Measurements from ENCODE around the gene ERBIN. TPM values are rescaled to one million over a fixed set of nuclear protein-coding genes. Genes with fewer than 3 reads are reported as not detected.
"Not testable (repeated sequence)": the region's sequence is repeated elsewhere in the genome, so short reads cannot be mapped to it uniquely, and the experiment has no call there.

Gene ERBIN
- total RNA-seq, 1 donor from 2014 or later = 88.5 TPM

GRCh38 chr5:66021585-66021984 lies 95.2 kb downstream of the ERBIN start:
- Mint-ChIP-seq H3K27me3 (no peaks in the 10 kb centered on the region), H3K27ac (no peak overlapping the region), H3K36me3 (ENCODE audit: low read depth) (peaks cover 46% of the 10 kb centered on the region), H3K9me3 (no peaks in the 10 kb centered on the region), H3K4me3 (no peak overlapping the region), H3K4me1 (peaks cover 8% of the 10 kb centered on the region)
- ATAC-seq (ENCODE audit: low read depth) = no peak
- ChIA-PET CTCF (no interaction called here), POLR2A (interaction anchor here (1.0 kb wide), 1 partner anchor 96 kb away, joined by 3 read pairs; no protein-coding TSS in a partner anchor)
- DNase-seq = no peak
- no peak for TF ChIP-seq CTCF (IDR thresholded peaks at IDR 0.05)
- intact Hi-C loops (cut with micrococcal nuclease) = no loop called here

GRCh38 chr5:66039296-66039695 lies 112.9 kb downstream of the ERBIN start:
- Mint-ChIP-seq H3K36me3 (ENCODE audit: low read depth) (peaks cover 72% of the 10 kb centered on the region), H3K27me3 (no peaks in the 10 kb centered on the region), H3K9me3 (no peaks in the 10 kb centered on the region), H3K27ac (no peak overlapping the region), H3K4me1 (peaks cover 7% of the 10 kb centered on the region), H3K4me3 (no peak overlapping the region)
- intact Hi-C loops (cut with micrococcal nuclease) = no loop called here
- DNase-seq = no peak
- ChIA-PET POLR2A (no interaction called here), CTCF (no interaction called here)
- no peak for ATAC-seq (ENCODE audit: low read depth)
- TF ChIP-seq CTCF (IDR thresholded peaks at IDR 0.05) = no peak

DNA sequence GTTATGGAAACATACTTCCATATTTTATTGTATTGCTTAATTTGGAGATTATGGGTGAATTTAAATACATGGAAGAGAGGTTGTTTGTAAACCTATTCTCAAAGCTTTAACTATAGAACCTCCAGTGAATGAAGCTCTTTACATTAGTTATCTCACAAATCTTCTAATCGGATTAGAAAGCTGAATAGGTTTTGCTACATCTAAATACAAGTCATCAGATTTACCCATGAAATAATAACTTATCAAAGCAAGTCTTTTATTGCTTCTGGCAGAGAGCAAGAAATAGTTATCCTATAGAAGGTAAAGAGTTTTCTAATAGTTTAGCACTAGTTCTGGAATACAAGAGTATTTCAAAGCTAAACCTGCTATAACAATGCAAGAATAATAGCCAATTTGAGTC lies 113.3 kb downstream of the ERBIN start:
- CTCF ChIA-PET = interaction anchor here (0.6 kb wide), 1 partner anchor 9 kb away, joined by 4 read pairs; no protein-coding TSS in a partner anchor
- peaks cover 72% of the 10 kb centered on the region for H3K36me3 Mint-ChIP-seq (ENCODE audit: low read depth)

GRCh38 chr5:66041627-66042026 lies 115.3 kb downstream of the ERBIN start:
- H3K9me3 Mint-ChIP-seq = no peaks in the 10 kb centered on the region
- no peak overlapping the region for H3K4me3 Mint-ChIP-seq
- no peaks in the 10 kb centered on the region for H3K27me3 Mint-ChIP-seq
- DNase-seq = no peak
- H3K36me3 Mint-ChIP-seq (ENCODE audit: low read depth) = peaks cover 73% of the 10 kb centered on the region
- H3K27ac Mint-ChIP-seq = no peak overlapping the region
- intact Hi-C loops (cut with micrococcal nuclease) = no loop called here
- TF ChIP-seq CTCF (IDR thresholded peaks at IDR 0.05) = no peak
- H3K4me1 Mint-ChIP-seq = peaks cover 7% of the 10 kb centered on the region
- POLR2A ChIA-PET = interaction anchor here (0.7 kb wide), 1 partner anchor 103 kb away, joined by 3 read pairs; the partner anchor contains the start of gene SREK1
- CTCF ChIA-PET = no interaction called here
- ATAC-seq (ENCODE audit: low read depth) = no peak

More for the DNA sequence above, 113.3 kb downstream of the ERBIN start:
- Mint-ChIP-seq H3K4me1 (peaks cover 7% of the 10 kb centered on the region), H3K27me3 (no peaks in the 10 kb centered on the region), H3K9me3 (no peaks in the 10 kb centered on the region), H3K27ac (no peak overlapping the region), H3K4me3 (no peak overlapping the region)
- intact Hi-C loops (cut with micrococcal nuclease) = no loop called here
- DNase-seq = no peak
- no peak for TF ChIP-seq CTCF (IDR thresholded peaks at IDR 0.05)
- no peak for ATAC-seq (ENCODE audit: low read depth)
- POLR2A ChIA-PET = interaction anchor here (0.6 kb wide), 1 partner anchor 872 kb away, joined by 4 read pairs; no protein-coding TSS in a partner anchor

- ChIA-PET CTCF (no interaction called here), POLR2A (no interaction called here)
- ATAC-seq (ENCODE audit: low read depth) = no peak
- Mint-ChIP-seq H3K27ac (no peak overlapping the region), H3K4me3 (no peak overlapping the region), H3K27me3 (no peaks in the 10 kb centered on the region), H3K36me3 (ENCODE audit: low read depth) (peaks cover 65% of the 10 kb centered on the region), H3K9me3 (peaks cover 10% of the 10 kb centered on the region), H3K4me1 (peaks cover 13% of the 10 kb centered on the region)
- no peak for DNase-seq
- intact Hi-C loops (cut with micrococcal nuclease) = no loop called here
- TF ChIP-seq CTCF (IDR thresholded peaks at IDR 0.05) = no peak
Measured at GRCh38 chr5:66057239-66057638, 130.9 kb downstream of the ERBIN start.

DNA sequence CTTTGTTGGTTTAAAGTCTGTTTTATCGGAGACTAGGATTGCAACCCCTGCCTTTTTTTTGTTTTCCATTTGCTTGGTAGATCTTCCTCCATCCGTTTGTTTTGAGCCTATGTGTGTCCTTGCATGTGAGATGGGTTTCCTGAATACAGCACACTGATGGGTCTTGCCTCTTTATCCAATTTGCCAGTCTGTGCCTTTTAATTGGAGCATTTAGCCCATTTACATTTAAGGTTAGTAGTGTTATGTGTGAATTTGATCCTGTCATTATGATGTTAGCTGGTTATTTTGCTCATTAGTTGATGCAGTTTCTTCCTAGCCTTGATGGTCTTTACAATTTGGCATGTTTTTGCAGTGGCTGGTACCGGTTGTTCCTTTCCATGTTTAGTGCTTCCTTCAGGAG lies 134.9 kb downstream of the ERBIN start:
- peaks cover 52% of the 10 kb centered on the region for H3K36me3 Mint-ChIP-seq (ENCODE audit: low read depth)
- intact Hi-C loops (cut with micrococcal nuclease); POLR2A ChIA-PET; CTCF ChIA-PET; ATAC-seq (ENCODE audit: low read depth); H3K4me3 Mint-ChIP-seq; DNase-seq; H3K27ac Mint-ChIP-seq; H3K27me3 Mint-ChIP-seq: not testable (repeated sequence)
- peaks cover 10% of the 10 kb centered on the region for H3K9me3 Mint-ChIP-seq
- H3K4me1 Mint-ChIP-seq = peaks cover 19% of the 10 kb centered on the region

DNA sequence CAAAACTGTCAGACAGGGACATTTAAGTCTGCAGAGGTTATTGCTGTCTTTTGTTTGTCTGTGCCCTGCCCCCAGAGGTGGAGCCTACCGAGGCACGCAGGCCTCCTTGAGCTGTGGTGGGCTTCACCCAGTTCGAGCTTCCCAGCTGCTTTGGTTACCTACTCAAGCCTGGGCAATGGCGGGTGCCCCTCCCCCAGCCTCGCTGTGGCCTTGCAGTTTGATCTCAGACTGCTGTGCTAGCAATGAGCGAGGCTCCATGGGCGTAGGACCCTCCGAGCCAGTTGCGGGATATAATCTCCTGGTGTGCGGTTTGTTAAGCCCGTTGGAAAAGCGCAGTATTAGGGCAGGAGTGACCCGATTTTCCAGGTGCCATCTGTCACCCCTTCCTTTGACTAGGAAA lies 136.7 kb downstream of the ERBIN start:
- Mint-ChIP-seq H3K4me1 (peaks cover 19% of the 10 kb centered on the region), H3K36me3 (ENCODE audit: low read depth) (peaks cover 52% of the 10 kb centered on the region)
- H3K4me3 Mint-ChIP-seq; H3K9me3 Mint-ChIP-seq; intact Hi-C loops (cut with micrococcal nuclease); H3K27ac Mint-ChIP-seq; H3K27me3 Mint-ChIP-seq; CTCF ChIA-PET; ATAC-seq (ENCODE audit: low read depth); DNase-seq; POLR2A ChIA-PET: not testable (repeated sequence)

Measured in activated B cell treated with CpG ODN at 0.5 μM for 24 hours (primary cell).